NB4 (cell line): ENCODE measurements around the gene PLEKHA5.

ENCODE experiments used
- DNase-seq: peaks from one replicate; pipeline ENCODE4 v3.0.0; 2010; ENCODE audit warnings: low read depth
- H3K4me3 ChIP-seq: one replicate; pipeline ENCODE4 v1.5.1; 2011; ENCODE audit warnings: mild to moderate bottlenecking, low read depth, low read length, moderate library complexity
- MYC ChIP-seq: IDR thresholded peaks from 2 replicates; pipeline ENCODE4 v1.6.1; 2011; ENCODE audit warnings: low read depth, low read length
- POLR2A ChIP-seq: IDR thresholded peaks from 2 replicates; pipeline ENCODE4 v1.6.1; 2011; ENCODE audit warnings: mild to moderate bottlenecking; ENCODE audit not compliant: insufficient read length; ENCODE audit errors: extremely low read depth
- TF ChIP-seq, protein P1 (sequence below): IDR thresholded peaks from one replicate; pipeline ENCODE4 v1.5.1; 2012; ENCODE audit warnings: low read depth, low read length
- TF ChIP-seq, protein P2 (sequence below): IDR thresholded peaks from 2 replicates; pipeline ENCODE4 v1.6.1; 2011; ENCODE audit warnings: low read depth, low read length

The PLEKHA5 gene

DNA sequence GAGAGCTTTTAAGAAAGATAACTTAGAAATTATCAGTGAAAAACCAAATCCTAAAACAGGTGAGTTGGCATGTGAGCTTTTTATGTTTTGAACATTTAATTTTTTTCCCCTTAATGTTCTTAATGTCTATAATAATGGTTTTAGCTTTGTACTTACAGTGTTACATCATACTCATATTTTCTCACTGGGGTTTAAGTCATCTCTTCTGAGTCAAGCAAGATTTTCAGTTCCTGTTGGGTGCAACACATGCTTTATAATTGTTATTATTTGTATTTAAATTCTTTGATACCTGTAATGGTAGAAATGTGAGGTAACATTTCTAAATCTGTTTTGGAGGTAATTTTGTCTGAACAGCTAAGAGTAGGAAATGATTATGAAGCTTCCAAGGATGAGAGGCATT is 113.0 kb downstream of the PLEKHA5 start:
- H3K4me3 ChIP-seq: no peak overlapping the region

DNA sequence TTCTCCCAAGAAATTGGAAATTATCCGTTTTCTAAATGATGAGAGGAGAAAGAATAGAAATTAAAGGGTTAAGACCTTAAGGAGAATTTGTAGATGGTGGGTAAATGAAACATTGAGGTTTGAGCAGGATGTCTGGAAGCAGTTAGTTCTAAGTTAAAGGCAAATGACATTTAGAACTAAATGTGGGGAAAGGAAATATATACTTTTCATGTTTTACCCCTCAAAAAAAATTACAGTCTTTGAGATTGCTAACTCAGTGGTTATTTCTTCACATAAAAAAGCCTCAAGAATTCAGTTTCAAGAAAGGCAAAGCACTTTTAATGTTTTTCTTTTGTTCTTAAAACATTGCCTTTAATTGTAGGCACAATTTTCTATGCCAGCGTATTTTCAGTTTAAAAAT is 114.0 kb downstream of the PLEKHA5 start:
- no peak for TF ChIP-seq POLR2A
- TF ChIP-seq MYC: no peak
- TF ChIP-seq, protein P1, sequence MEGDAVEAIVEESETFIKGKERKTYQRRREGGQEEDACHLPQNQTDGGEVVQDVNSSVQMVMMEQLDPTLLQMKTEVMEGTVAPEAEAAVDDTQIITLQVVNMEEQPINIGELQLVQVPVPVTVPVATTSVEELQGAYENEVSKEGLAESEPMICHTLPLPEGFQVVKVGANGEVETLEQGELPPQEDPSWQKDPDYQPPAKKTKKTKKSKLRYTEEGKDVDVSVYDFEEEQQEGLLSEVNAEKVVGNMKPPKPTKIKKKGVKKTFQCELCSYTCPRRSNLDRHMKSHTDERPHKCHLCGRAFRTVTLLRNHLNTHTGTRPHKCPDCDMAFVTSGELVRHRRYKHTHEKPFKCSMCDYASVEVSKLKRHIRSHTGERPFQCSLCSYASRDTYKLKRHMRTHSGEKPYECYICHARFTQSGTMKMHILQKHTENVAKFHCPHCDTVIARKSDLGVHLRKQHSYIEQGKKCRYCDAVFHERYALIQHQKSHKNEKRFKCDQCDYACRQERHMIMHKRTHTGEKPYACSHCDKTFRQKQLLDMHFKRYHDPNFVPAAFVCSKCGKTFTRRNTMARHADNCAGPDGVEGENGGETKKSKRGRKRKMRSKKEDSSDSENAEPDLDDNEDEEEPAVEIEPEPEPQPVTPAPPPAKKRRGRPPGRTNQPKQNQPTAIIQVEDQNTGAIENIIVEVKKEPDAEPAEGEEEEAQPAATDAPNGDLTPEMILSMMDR: no peak
- TF ChIP-seq, protein P2, sequence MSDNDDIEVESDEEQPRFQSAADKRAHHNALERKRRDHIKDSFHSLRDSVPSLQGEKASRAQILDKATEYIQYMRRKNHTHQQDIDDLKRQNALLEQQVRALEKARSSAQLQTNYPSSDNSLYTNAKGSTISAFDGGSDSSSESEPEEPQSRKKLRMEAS: no peak
- no peak overlapping the region for H3K4me3 ChIP-seq
- no peak for DNase-seq

More for the DNA sequence above, 113.0 kb downstream of the PLEKHA5 start:
- TF ChIP-seq POLR2A (no peak), MYC (no peak)
- TF ChIP-seq, protein P1: no peak
- TF ChIP-seq, protein P2: no peak
- no peak for DNase-seq

DNA sequence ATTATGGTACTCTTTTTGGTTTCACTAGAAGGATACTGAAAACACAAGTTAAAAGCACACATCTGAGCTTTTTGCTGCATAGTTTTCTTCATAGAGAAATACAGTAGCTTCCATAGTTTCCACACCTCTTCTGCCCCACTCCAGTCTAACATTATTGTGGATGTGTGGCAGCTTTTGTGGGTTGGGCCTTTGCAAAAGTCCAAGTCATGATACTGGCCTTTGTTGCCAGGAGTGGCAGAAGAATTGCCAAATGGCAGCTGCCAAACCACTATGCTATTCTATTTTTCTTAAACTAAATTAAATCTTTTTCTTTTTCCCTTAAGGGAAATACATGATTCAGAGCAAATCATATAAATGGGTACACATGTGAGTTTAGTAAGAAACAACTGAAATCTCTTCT is 114.8 kb downstream of the PLEKHA5 start:
- TF ChIP-seq, protein P1: no peak
- TF ChIP-seq MYC (no peak), POLR2A (no peak)
- TF ChIP-seq, protein P2: no peak
- no peak overlapping the region for H3K4me3 ChIP-seq
- DNase-seq: no peak

DNA sequence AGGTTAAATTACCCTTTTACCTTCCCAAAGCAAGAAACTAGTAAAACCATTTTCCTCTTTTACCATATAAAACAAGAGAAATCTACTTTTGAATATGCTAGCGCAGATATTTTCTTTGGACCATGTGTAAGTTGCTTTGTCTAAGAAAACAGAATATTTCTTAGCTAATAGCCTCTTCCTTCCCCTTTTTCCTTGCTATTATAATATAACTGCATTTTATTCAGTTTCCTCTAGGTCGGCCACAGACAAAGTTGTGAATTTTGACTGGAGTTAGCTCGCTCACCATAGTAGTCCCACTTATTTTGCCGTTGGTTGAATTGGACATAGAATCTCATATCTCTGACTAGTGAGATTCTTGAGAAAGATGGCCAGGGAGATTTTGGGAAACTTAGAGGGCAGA is 115.6 kb downstream of the PLEKHA5 start:
- TF ChIP-seq, protein P2: 0 out of 2 replicates have a peak, but pooled peaks have one; percentile 35
- no peak for TF ChIP-seq MYC
- H3K4me3 ChIP-seq: no peak overlapping the region
- DNase-seq: no peak

DNA sequence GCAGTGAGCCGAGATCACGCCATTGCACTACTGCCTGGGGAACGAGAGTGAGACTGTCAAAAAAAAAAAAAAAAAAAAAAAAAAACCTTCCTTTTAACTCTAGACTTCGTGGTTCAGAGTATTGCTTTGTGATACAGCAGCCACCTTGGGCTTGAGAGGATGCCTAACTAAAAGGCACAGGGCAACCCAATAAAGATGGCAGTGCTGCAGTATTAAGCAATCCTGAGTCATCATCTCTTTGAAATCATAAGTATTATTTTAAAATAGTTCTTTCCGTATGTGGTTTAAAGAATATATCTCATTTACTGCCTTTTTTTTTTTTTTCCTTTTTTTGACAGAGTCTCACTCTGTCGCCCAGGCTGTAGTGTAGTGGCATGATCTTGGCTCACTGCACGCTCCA is 116.1 kb downstream of the PLEKHA5 start:
- peak; percentile 57 for DNase-seq
- no peak for TF ChIP-seq POLR2A
- no peak for TF ChIP-seq MYC
- TF ChIP-seq, protein P2: no peak
- TF ChIP-seq, protein P1: no peak
- H3K4me3 ChIP-seq: no peak overlapping the region

DNA sequence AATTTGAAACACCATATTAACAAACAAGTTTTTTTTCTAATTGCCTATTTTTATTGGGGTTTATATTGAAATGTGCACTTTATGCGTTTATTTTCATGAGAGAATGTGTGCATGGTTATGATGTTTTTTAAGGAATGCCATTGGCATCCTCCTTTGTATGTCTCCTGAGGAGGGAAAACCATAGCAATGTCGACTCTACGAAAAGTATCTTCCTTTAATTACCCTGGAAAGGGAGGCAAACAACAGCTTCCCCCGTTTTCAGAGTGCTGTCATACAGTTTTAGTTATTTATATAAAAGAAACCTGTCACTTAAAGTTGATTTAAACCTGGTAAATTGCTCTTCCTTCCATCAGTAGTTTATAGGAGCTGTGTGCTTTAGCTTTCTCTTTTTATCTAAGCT is 117.4 kb downstream of the PLEKHA5 start:
- DNase-seq: no peak
- no peak overlapping the region for H3K4me3 ChIP-seq
- TF ChIP-seq, protein P2: no peak
- TF ChIP-seq POLR2A (no peak), MYC (no peak)
- TF ChIP-seq, protein P1: no peak
